ENCODE data around the gene CLCN5.

DNA sequence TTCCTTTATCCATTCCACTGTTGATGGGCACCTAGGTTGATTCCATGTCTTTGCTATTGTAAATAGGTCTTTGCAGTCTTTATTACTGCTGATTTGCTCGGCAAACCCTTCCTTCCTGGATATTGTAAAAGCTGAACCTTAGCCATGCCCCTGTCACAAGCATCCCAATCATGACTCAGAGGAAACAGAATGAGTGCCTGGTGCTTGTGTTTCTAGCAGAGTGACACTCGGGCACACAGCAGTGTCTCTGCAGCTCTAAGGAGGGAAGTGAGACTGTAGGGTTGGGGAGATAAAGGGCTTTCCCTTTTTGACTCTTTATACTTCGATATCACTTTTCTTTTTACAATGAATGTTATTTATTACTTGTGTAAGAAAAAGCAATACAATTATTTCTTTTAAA lies 195.1 kb downstream of the CLCN5 start:
- TF ChIP-seq, protein P1, sequence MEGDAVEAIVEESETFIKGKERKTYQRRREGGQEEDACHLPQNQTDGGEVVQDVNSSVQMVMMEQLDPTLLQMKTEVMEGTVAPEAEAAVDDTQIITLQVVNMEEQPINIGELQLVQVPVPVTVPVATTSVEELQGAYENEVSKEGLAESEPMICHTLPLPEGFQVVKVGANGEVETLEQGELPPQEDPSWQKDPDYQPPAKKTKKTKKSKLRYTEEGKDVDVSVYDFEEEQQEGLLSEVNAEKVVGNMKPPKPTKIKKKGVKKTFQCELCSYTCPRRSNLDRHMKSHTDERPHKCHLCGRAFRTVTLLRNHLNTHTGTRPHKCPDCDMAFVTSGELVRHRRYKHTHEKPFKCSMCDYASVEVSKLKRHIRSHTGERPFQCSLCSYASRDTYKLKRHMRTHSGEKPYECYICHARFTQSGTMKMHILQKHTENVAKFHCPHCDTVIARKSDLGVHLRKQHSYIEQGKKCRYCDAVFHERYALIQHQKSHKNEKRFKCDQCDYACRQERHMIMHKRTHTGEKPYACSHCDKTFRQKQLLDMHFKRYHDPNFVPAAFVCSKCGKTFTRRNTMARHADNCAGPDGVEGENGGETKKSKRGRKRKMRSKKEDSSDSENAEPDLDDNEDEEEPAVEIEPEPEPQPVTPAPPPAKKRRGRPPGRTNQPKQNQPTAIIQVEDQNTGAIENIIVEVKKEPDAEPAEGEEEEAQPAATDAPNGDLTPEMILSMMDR (IDR thresholded peaks at IDR 0.05; ENCODE audit: low read depth, low read length) = no peak
- TF ChIP-seq, protein P2, sequence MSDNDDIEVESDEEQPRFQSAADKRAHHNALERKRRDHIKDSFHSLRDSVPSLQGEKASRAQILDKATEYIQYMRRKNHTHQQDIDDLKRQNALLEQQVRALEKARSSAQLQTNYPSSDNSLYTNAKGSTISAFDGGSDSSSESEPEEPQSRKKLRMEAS (IDR thresholded peaks at IDR 0.05; ENCODE audit: low read depth, low read length) = no peak

Data from NB4 (cell line).